ENCODE data around the gene GPR137B.

GPR137B gene

GRCh38 chr1:236204656-236205055 lies 62.3 kb downstream of the GPR137B start:
- TF ChIP-seq, protein P1, sequence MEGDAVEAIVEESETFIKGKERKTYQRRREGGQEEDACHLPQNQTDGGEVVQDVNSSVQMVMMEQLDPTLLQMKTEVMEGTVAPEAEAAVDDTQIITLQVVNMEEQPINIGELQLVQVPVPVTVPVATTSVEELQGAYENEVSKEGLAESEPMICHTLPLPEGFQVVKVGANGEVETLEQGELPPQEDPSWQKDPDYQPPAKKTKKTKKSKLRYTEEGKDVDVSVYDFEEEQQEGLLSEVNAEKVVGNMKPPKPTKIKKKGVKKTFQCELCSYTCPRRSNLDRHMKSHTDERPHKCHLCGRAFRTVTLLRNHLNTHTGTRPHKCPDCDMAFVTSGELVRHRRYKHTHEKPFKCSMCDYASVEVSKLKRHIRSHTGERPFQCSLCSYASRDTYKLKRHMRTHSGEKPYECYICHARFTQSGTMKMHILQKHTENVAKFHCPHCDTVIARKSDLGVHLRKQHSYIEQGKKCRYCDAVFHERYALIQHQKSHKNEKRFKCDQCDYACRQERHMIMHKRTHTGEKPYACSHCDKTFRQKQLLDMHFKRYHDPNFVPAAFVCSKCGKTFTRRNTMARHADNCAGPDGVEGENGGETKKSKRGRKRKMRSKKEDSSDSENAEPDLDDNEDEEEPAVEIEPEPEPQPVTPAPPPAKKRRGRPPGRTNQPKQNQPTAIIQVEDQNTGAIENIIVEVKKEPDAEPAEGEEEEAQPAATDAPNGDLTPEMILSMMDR (IDR thresholded peaks at IDR 0.05; ENCODE audit: control insufficient read depth, extremely low read depth, insufficient read depth) = no peak
- no peak overlapping the region for H3K4me3 ChIP-seq (ENCODE audit: low read depth, low read length)
- DNase-seq (ENCODE audit: low read depth) = no peak

DNA sequence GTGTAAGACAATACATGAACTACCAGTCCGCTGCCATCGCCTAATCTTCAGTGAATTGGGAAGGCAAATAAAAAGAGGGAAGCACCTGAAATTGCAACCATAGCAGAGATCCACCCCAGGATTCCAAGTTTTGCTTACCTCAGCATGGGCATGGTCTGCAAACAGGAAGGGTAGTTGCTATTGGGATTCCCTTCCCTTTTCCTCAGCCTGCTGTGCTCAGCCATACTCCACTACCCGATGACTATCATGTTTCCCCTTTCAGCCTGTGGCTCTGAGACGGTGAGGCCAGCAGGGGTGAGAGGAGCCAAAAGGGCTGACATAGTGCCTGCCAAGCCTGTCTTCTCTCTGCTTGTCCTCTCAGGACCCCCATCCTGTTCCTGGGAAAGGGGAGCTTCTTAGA lies 64.2 kb downstream of the GPR137B start:
- TF ChIP-seq, protein P1 (IDR thresholded peaks at IDR 0.05; ENCODE audit: control insufficient read depth, extremely low read depth, insufficient read depth) = no peak
- H3K4me3 ChIP-seq (ENCODE audit: low read depth, low read length) = no peak overlapping the region
- no peak for DNase-seq (ENCODE audit: low read depth)

GRCh38 chr1:236207121-236207520 lies 64.8 kb downstream of the GPR137B start:
- TF ChIP-seq, protein P1 (IDR thresholded peaks at IDR 0.05; ENCODE audit: control insufficient read depth, extremely low read depth, insufficient read depth) = no peak
- no peak for DNase-seq (ENCODE audit: low read depth)
- H3K4me3 ChIP-seq (ENCODE audit: low read depth, low read length) = no peak overlapping the region

- no peak overlapping the region for H3K4me3 ChIP-seq (ENCODE audit: low read depth, low read length)
- DNase-seq (ENCODE audit: low read depth) = no peak
- TF ChIP-seq, protein P1 (IDR thresholded peaks at IDR 0.05; ENCODE audit: control insufficient read depth, extremely low read depth, insufficient read depth) = no peak
Observed at GRCh38 chr1:236207569-236207968, 65.2 kb downstream of the GPR137B start.

GRCh38 chr1:236209185-236209584 lies 66.8 kb downstream of the GPR137B start:
- no peak overlapping the region for H3K4me3 ChIP-seq (ENCODE audit: low read depth, low read length)
- TF ChIP-seq, protein P1 (IDR thresholded peaks at IDR 0.05; ENCODE audit: control insufficient read depth, extremely low read depth, insufficient read depth) = no peak
- DNase-seq (ENCODE audit: low read depth) = no peak

DNA sequence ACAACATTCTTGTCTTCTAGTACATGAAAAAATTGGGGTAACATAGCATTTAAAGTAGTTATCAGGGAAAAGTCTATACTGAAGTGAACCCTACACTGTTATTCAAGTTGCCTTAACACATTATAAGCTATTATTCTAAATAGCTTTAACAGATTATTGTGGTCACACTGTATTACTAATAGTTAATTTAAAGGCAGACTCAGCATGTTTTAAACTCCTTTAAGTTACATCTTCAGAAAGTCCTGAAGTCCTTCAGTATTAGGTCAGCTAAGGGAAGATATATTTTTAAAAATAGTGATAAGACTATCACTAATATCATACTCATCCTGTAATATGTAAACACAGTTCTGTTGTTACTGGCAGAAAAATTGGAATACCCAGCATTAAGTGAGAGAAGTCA lies 67.4 kb downstream of the GPR137B start:
- no peak for DNase-seq (ENCODE audit: low read depth)
- no peak overlapping the region for H3K4me3 ChIP-seq (ENCODE audit: low read depth, low read length)
- TF ChIP-seq, protein P1 (IDR thresholded peaks at IDR 0.05; ENCODE audit: control insufficient read depth, extremely low read depth, insufficient read depth) = no peak

GRCh38 chr1:236211815-236212214 lies 69.5 kb downstream of the GPR137B start:
- TF ChIP-seq, protein P1 (IDR thresholded peaks at IDR 0.05; ENCODE audit: control insufficient read depth, extremely low read depth, insufficient read depth) = no peak
- H3K4me3 ChIP-seq (ENCODE audit: low read depth, low read length) = no peak overlapping the region
- DNase-seq (ENCODE audit: low read depth) = no peak
